Kidney (tissue), 14 donors: ENCODE measurements around the gene SEMA5B. TPM values are rescaled to one million over a fixed set of nuclear protein-coding genes. Genes with fewer than 3 reads are reported as not detected.
A peak's percentile ranks its signal among the peaks of the same experiment; 100 is the strongest.

Experiments
- DNase-seq, 5 donors: peaks; one replicate each; pipeline ENCODE4 v3.0.0-alpha.2; 2013 to 2020
- FAIRE-seq: peaks from 2 replicates; lab custom pipeline; 2012; peaks lifted over from hg19 to GRCh38; lab: Jason Lieb, UNC
- H3K27ac ChIP-seq, 2 donors: one replicate each; pipeline ENCODE4 v1.7.0; 2013; ENCODE audit warnings: low read depth in 2 of 2, low read length in 2 of 2, inconsistent platforms in 1 of 2
- H3K27me3 ChIP-seq: one replicate; pipeline ENCODE4 v1.7.1; 2013; ENCODE audit warnings: low read length, inconsistent platforms; ENCODE audit not compliant: control insufficient read depth, insufficient read depth
- H3K36me3 ChIP-seq, 3 donors: one replicate each; pipeline versions ENCODE4 v1.7.0 to v1.7.1; 2013; ENCODE audit warnings: low read length in 3 of 3, control low read depth in 1 of 3, inconsistent platforms in 1 of 3; ENCODE audit not compliant: insufficient read depth in 3 of 3, control insufficient read depth in 2 of 3
- H3K4me1 ChIP-seq, 3 donors: one replicate each; pipeline versions ENCODE4 v1.7.0 to v1.7.1; 2013; ENCODE audit warnings: low read length in 3 of 3, inconsistent platforms in 1 of 3, low read depth in 1 of 3; ENCODE audit not compliant: control insufficient read depth in 2 of 3, insufficient read depth in 2 of 3
- H3K4me3 ChIP-seq, 3 donors: one replicate each; pipeline versions ENCODE4 v1.7.0 to v1.8.1; 2013; ENCODE audit warnings: low read length in 3 of 3, control low read depth in 1 of 3, inconsistent platforms in 1 of 3
- H3K9ac ChIP-seq, 3 donors: one replicate each; pipeline versions ENCODE4 v1.7.0 to v1.7.1; 2013; ENCODE audit warnings: low read length in 3 of 3, control low read depth in 1 of 3, inconsistent platforms in 1 of 3
- H3K9me3 ChIP-seq, 3 donors: one replicate each; pipeline versions ENCODE4 v1.7.0 to v1.7.1; 2013; ENCODE audit warnings: low read length in 3 of 3, control low read depth in 1 of 3, inconsistent platforms in 1 of 3; ENCODE audit not compliant: control insufficient read depth in 2 of 3, insufficient read depth in 1 of 3
- intact Hi-C: fragments of 100-400 bp; cut with DNase I; formaldehyde crosslinking; loops from one replicate; pipeline ENCODE4 v1.11.1; 2022
- polyA plus RNA-seq: library from polyadenylated mRNA; stranded (reverse); fragments of 350-450 nt; fragmentation: Illumina TruSeq; extraction: RNeasy Lipid Tissue Mini Kit (QIAGEN cat#74804); gene quantifications from one replicate; pipeline ENCODE4 v1.2.3, GENCODE V29; 2014; ENCODE audit warnings: low read depth, low replicate concordance; ENCODE audit not compliant: insufficient read depth
- total RNA-seq: library from RNA; stranded (reverse); fragmentation: NEBNext Ultra II Directional; extraction: Animal tissue kit (Norgen Biotek cat#: 25700); gene quantifications from one replicate; pipeline ENCODE4 v1.2.1, GENCODE V29; 2021
- TF ChIP-seq, protein P1 (sequence below): IDR thresholded peaks from 3 replicates; pipeline ENCODE4 v1.5.1; 2012; ENCODE audit warnings: mild to moderate bottlenecking, moderate library complexity, borderline replicate concordance; ENCODE audit not compliant: insufficient read depth; ENCODE audit errors: extremely low read depth
- donor health status: control.
- donor health status: control.
- donor health status: control.
- donor health status: control.
- donor health status: control.
- donor health status: DM: yes; HTN: yes; CAD: no.
- donor health status: Normal renal cell carcinoma (clear cell type).

The SEMA5B gene
- total and polyA plus RNA-seq, 2 donors from 2014 or later = 6.6 to 8.4 TPM

DNA sequence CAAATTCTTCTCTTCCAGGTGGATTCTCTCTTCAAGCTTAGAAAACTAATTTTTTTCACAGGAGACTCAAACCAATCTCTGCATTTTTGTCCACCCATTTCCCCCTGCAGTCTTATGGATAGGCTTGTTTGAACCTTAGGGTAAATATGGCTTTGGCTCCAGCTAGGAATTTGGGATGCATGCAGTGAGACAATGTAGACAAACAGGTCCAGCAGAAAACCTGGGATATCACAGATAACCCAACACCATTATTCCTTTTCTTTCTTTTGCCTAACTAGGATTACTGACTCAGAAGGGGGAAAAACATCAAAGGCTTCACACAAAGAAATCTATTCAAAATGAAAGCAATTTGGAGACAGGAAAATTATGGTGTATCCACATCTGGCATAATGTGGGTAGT is 11.2 kb upstream of the SEMA5B start:
- no peak overlapping the region for H3K4me3 ChIP-seq
- no peaks in the 10 kb centered on the region for H3K36me3 ChIP-seq
- H3K9me3 ChIP-seq = no peaks in the 10 kb centered on the region
- no peak for DNase-seq
- H3K27ac ChIP-seq = no peak overlapping the region
- no peaks in the 10 kb centered on the region for H3K27me3 ChIP-seq
- TF ChIP-seq, protein P1, sequence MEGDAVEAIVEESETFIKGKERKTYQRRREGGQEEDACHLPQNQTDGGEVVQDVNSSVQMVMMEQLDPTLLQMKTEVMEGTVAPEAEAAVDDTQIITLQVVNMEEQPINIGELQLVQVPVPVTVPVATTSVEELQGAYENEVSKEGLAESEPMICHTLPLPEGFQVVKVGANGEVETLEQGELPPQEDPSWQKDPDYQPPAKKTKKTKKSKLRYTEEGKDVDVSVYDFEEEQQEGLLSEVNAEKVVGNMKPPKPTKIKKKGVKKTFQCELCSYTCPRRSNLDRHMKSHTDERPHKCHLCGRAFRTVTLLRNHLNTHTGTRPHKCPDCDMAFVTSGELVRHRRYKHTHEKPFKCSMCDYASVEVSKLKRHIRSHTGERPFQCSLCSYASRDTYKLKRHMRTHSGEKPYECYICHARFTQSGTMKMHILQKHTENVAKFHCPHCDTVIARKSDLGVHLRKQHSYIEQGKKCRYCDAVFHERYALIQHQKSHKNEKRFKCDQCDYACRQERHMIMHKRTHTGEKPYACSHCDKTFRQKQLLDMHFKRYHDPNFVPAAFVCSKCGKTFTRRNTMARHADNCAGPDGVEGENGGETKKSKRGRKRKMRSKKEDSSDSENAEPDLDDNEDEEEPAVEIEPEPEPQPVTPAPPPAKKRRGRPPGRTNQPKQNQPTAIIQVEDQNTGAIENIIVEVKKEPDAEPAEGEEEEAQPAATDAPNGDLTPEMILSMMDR = no peak
- no peak overlapping the region for H3K9ac ChIP-seq
- peaks cover 0 to 2% (median 0%) of the 10 kb centered on the region in 3 donors for H3K4me1 ChIP-seq
- intact Hi-C loops = no loop called here
- no peak for FAIRE-seq

DNA sequence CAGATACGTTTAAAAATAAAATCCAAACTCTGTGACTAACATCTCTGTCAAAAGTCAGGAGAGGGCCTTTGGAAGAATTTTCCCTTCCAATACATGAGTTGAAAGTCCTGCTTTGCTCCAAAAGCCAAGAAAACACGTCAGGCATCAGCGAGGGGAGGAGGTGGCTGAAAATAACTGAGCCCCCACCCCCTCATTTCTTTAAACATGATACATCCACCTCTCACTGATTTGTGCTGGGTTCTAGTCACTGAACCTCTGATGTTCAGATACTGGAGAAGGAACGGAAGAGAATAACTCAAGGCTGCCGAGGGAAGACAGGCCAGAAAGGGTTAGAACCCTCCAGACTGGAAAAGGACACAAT is 9.4 kb upstream of the SEMA5B start:
- H3K9me3 ChIP-seq = no peaks in the 10 kb centered on the region
- H3K27me3 ChIP-seq = no peaks in the 10 kb centered on the region
- H3K36me3 ChIP-seq = no peaks in the 10 kb centered on the region
- no peak for DNase-seq
- H3K27ac ChIP-seq = no peak overlapping the region
- H3K9ac ChIP-seq = no peak overlapping the region
- peaks cover 0 to 2% (median 0%) of the 10 kb centered on the region in 3 donors for H3K4me1 ChIP-seq
- no peak for FAIRE-seq
- H3K4me3 ChIP-seq = no peak overlapping the region
- TF ChIP-seq, protein P1 = no peak
- intact Hi-C loops = no loop called here

DNA sequence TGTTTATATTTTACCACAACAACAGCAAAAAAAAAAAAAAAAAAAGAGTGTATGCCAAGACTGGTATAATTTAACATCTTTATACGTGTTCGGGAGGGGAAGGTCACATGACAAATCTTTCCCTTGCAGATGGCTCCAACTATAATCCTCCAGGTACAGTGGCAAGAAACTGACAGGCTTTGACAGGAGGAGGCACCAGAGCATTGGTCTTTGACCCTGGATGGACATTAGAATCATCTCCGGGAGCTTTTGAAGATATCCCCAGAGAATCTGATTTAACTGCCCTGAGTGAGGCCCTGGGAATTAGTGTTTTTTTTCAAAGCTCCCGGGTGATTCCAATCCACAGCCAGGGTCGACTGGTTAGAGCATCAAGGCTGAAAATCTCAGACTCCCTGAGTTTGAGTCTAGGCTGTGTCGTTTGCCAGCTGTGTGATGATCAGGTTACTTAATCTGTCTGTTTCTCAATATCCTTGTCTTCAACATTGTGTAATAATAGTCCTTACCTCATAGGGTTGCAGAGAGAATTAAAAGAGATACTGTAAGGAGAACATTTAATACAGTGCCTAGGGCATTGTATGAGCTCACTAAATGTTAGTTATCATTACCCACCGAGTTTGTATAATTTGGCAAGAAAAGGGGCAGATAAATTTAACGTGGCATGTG is 8.9 kb upstream of the SEMA5B start:
- intact Hi-C loops = no loop called here
- Histone ChIP-seq H3K36me3 (no peaks in the 10 kb centered on the region), H3K27me3 (no peaks in the 10 kb centered on the region), H3K4me1 (no peaks in the 10 kb centered on the region), H3K9me3 (no peaks in the 10 kb centered on the region), H3K9ac (no peak overlapping the region), H3K27ac (no peak overlapping the region), H3K4me3 (no peak overlapping the region)
- FAIRE-seq (no peak), DNase-seq (no peak)
- TF ChIP-seq, protein P1 = peak; percentile 18

DNA sequence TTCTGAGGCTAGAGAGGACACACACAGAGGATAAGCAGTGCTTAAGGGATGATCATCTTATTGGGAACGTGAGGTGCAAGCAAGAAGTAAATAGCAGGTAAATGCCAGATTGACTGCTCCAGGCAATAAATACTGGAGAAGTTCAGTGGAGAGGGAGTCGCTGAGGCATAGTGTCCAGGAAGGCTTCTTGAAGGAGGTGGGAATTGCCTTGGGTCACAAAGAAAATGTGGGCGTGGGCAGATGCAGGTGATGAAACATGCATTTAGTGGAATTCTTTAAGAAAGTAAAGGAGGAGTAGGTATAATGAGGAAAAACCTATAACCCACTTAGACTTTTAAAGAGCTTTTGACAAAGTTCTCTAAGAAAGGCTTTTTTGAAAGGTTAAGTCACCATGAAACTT is 7.4 kb upstream of the SEMA5B start:
- H3K27me3 ChIP-seq = no peaks in the 10 kb centered on the region
- intact Hi-C loops = no loop called here

More for the DNA sequence above, 7.4 kb upstream of the SEMA5B start:
- DNase-seq = no peak
- H3K4me3 ChIP-seq = no peak overlapping the region
- no peaks in the 10 kb centered on the region for H3K4me1 ChIP-seq
- FAIRE-seq = no peak
- H3K9me3 ChIP-seq = no peaks in the 10 kb centered on the region
- TF ChIP-seq, protein P1 = no peak
- H3K36me3 ChIP-seq = no peaks in the 10 kb centered on the region
- H3K27ac ChIP-seq = no peak overlapping the region
- no peak overlapping the region for H3K9ac ChIP-seq
